Measurements from ENCODE around the gene FHOD3.

Gene FHOD3

GRCh38 chr18:36488131-36488530, 190.6 kb downstream of the FHOD3 start:
- no peak for DNase-seq

GRCh38 chr18:36490897-36491296, 193.4 kb downstream of the FHOD3 start:
- no peak for DNase-seq

GRCh38 chr18:36492604-36493329, 195.3 kb downstream of the FHOD3 start:
- no peak for DNase-seq

GRCh38 chr18:36493349-36494159, 196.0 kb downstream of the FHOD3 start:
- DNase-seq, result no peak

GRCh38 chr18:36494160-36494437, 196.6 kb downstream of the FHOD3 start:
- DNase-seq, result no peak

- no peak for DNase-seq
These were observed 198.5 kb downstream of the FHOD3 start for GRCh38 chr18:36496022-36496421.

- DNase-seq, result no peak
These were observed 202.4 kb downstream of the FHOD3 start for GRCh38 chr18:36499938-36500337.

- DNase-seq, result no peak
These were observed 203.6 kb downstream of the FHOD3 start for GRCh38 chr18:36501100-36501499.

- DNase-seq, result no peak
These were observed 206.0 kb downstream of the FHOD3 start for GRCh38 chr18:36503477-36503876.

- DNase-seq, result no peak
These were observed 207.4 kb downstream of the FHOD3 start for GRCh38 chr18:36504928-36505327.

- DNase-seq, result no peak
These were observed 208.2 kb downstream of the FHOD3 start for GRCh38 chr18:36505665-36506064.

- DNase-seq, result no peak
These were observed 212.2 kb downstream of the FHOD3 start for GRCh38 chr18:36509646-36510197.

- no peak for DNase-seq
These were observed 214.4 kb downstream of the FHOD3 start for GRCh38 chr18:36511791-36512352.

- no peak for DNase-seq
These were observed 216.0 kb downstream of the FHOD3 start for GRCh38 chr18:36513556-36513955.

- DNase-seq, result no peak
These were observed 217.3 kb downstream of the FHOD3 start for GRCh38 chr18:36514778-36515177.

GRCh38 chr18:36516258-36516657, 218.7 kb downstream of the FHOD3 start:
- no peak for DNase-seq

GRCh38 chr18:36516726-36517125, 219.2 kb downstream of the FHOD3 start:
- DNase-seq, result no peak

- no peak for DNase-seq
These were observed 221.3 kb downstream of the FHOD3 start for GRCh38 chr18:36518839-36519238.

GRCh38 chr18:36519358-36519757, 221.8 kb downstream of the FHOD3 start:
- DNase-seq, result no peak

- no peak for DNase-seq
These were observed 225.0 kb downstream of the FHOD3 start for GRCh38 chr18:36522509-36522908.

- no peak for DNase-seq
These were observed 228.4 kb downstream of the FHOD3 start for GRCh38 chr18:36525913-36526312.

GRCh38 chr18:36526611-36527010, 229.1 kb downstream of the FHOD3 start:
- no peak for DNase-seq

- no peak for DNase-seq
These were observed 229.5 kb downstream of the FHOD3 start for GRCh38 chr18:36527051-36527450.

Measured in NCI-H774 (cell line).